Medulla oblongata (tissue), 1 donor: ENCODE results near the gene GPR152.
"Not testable (repeated sequence)": the region's sequence is repeated elsewhere in the genome, so short reads cannot be mapped to it uniquely, and the experiment has no call there.

Source experiments
- DNase-seq: peaks from one replicate; pipeline ENCODE4 v3.0.0-alpha.2; 2015; ENCODE audit errors: extremely low spot score

The GPR152 gene

DNA sequence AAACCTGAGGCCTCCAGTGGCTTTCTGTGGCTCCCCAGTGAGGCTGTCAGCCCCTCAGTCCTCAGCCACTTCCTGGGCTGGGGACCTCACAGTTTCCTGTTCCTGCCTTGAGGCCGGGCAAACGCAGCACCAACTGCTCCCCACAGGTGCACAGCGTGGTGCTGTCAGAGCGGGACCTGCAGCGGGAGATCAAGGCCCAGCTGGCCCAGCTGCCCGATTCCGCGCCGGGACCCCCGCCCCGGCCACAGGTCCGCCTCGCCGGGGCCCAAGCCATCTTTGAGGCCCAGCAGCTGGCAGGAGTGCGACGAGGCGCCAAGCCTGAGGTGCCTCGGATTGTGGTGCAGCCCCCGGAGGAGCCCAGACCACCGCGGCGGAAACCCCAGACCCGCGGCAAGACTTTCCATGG lies 43.3 kb downstream of the GPR152 start:
- DNase-seq = no peak

DNA sequence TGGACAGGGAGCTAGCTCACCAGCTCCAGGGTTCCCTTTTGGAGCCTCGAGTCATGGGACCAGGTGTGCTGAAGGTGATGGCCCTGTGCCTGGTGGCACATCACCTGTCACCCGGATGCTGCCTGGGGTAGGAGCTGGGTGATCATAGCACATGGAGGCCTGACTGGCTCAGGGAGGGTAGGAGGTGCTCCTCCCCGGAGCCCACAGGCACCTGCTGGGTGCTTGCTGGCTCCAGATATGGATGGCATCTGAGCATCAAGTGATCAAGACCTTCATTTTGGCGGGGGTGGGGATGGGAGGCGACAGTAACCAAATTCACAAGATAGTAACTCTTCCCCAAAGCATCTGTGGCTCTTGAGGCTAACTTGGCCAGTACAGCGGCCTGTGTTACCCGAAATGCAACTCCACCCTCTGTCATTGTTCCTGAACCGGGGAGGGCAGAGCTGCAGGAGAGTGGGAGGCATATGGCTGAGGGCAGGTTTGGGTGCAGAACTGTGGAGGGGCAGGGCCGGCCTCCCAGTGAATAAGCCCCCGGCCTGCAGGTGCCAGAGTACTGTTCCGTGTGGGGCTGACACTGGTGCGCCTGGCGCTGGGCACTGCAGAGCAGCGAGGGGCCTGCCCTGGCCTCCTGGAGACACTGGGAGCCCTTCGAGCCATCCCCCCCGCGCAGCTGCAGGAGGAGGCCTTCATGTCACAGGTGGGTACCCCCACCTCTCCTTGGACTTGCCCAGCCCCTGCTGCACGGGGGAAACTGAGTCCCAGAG lies 43.9 kb downstream of the GPR152 start:
- no peak for DNase-seq

DNA sequence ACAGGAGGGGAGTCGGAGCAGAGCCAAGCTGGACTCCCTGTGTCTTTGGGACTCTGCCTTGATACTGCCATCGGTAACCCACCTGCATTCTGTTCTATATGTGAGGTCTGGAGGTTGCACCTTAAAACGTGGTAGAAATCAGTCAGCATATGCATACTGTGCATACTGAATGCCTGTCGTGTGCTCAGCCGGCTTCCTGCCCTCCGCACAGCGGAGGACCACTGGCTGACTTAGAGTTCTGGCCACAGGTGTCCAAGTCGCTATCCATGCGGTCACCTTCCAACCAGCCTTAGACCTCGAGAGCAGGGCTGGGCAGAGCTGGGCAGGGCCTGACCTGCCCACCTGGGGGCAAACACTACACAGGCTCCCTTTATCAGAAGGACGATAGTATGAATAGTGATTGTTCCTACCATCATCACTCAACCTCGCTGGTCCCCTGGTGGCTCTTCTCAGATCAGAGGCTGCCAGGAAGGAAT lies 44.8 kb downstream of the GPR152 start:
- no peak for DNase-seq

DNA sequence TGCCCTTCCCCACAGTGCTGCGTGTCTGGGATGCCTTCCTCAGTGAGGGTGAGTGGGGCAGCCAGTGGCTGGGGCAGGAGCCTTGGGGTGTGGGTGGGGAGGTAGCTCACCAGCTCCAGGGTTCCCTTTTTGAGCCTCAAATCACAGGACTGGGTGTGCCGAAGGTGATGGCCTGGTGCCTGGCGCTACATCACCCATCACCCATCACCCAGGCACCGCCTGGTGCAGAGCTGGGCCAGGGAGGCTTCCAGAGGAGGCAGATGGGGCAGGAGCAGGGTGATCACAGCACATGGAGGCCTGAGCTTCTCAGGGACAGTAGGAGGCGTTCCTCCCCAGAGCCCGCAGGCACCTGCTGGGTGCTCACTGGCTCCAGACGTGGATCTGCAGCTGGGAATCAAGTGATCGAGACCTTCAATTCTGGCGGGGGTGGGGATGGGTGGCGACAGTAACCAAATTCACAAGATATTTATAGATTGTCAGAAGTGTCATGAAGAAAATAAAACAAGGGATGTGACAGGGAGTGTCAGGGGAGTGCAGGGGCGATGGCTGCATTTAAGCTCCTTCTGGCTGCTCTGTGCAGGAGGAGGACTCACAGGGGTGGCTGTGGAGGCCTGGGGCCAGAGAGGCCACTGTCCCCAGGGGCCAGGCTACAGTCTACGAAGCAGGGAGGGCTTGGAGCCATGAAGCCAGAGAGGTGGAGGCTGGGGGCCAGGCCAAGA lies 45.4 kb downstream of the GPR152 start:
- DNase-seq = peak; percentile 71

DNA sequence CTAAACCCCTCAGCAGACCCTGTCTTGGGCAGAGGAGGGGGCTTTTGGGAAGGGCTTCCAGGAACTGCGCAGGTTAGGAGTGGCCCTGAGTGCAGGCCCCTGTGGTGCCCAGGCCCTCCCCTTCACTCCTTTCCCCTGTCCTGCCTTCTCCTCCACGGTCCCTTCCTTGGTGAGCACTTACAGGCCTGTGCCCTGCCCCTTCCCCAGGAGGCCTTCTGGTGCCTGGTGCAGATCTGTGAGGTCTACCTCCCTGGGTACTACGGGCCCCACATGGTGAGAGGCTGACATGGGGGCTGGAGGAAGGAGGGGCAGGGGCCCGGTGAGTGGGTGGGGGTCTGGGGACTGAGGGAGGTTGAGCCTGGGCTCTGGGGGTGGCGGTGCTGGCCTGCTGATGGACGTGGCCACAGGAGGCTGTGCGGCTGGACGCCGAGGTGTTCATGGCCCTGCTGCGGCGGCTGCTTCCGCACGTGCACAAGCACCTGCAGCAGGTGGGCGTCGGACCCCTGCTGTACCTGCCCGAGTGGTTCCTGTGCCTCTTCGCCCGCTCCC lies 46.0 kb downstream of the GPR152 start:
- DNase-seq = no peak

DNA sequence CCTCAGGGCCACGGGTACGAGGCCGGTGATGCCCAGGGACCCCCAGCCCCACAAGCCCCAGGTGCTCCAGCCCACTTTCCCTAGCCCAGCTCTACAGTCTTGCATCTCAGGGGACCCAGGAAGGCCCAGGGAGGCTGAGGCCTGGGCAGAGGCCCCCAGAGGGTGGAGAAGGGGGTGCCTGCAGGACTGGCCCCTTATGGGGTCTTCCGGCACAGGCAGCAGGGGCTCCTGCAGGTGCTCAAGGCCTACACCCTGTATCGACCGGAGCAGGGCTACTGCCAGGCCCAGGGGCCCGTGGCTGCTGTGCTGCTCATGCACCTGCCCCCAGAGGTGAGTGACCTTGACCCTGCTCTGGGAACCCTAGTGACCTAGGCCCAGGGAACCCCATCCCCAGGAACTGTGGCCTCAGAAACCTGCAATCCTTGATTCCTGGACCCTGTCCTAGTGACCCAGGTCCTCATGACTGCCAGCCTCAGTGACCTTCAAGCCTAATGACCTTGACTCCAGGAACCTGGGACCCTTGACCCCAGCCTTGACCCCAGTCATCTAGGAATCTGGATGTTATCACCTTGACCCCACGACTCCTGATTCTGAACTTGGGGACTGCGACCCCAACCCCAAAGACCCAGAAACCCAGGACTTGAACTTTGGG lies 46.7 kb downstream of the GPR152 start:
- no peak for DNase-seq

DNA sequence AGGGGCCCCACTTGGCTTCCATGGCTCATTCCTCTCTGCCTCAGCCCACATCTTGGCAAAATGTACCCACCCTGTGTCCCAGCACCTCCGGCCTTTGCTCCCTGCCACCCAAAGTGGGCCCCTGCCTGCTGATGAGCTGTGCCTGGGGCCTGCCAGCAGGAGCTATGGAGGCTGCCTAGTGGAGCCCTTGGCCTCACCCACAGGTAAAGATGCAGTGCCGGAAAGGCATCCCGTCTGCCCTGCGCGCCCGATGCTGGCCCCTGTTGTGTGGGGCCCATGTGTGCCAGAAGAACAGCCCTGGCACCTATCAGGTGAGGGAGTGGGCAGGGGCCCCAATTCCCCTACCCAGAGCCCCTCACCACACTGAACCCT lies 47.3 kb downstream of the GPR152 start:
- no peak for DNase-seq

DNA sequence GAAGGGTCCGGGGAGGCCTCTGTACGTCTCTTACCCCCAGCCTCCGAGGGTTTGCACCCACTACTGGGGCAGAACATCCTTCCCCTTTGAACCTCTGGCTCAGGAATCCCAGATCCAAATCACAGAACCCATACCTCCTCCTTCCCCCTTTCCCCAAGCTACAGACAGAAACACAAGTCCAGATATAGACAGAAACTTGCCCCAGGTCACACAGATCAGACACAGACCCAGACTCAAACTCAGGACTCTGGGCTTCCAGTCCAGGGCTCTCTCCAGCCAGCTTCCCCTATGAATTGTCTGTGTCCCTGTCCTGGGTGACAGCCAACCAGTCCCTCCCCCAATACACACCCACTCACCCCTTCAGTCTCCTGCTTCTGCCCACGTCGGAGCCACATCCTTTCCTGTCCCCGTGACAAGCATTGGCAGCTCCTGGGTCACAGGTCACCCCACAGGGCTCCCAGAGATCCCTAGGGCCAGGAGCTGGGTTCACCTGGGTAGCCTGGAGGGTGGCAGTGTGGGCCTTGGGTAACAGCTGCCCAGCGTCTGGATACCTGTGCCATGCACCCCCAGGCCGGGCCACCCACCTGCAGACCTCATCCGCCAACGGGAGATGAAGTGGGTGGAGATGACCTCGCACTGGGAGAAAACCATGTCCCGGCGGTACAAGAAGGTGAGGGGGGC lies 47.9 kb downstream of the GPR152 start:
- DNase-seq = no peak

DNA sequence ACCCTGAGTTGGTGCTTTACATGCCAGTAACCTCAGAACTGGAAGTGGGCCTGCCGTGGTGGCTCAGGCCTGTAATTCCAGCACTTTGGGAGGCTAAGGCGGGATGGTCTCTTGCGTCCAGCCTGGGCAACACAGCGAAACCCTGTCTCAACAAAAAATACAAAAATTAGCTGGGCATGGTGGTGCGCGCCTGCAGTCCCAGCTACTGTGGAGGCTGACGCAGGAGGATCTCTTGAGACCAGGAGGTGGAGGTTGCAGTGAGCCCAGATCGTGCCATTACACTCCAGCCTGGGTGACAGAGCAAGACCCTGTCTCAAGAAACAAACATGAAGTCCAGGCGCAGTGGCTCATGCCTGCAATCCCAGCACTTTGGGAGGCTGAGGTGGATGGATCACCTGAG lies 49.4 kb downstream of the GPR152 start:
- DNase-seq = not testable (repeated sequence)

DNA sequence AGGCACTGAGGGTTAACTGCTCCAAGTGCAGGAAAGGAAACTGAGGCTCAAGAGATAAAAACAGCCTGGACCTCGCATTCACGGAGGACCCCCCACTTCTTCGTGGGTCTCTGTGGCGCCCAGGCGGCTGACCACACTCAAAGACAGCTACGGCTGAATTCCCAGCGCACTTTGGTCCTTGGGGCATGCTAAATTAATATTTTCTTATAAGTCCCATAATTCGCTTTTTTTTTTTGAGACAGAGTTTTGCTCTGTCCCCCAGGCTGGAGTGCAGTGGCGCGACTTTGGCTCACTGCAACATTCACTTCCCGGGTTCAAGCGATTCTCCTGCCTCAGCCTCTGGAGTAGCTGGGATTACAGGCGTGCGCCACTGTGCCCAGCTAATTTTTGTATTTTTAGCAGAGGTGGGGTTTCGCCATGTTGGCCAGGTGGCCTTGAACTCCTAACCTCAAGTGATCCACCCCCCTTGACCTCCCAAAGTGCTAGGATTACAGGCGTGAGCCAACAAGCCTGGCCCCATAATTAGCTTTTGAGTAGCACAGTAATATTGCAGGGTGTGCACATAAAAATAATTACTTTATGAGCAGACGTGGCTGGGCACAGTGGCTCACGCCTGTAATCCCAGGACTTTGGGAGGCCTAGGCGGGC lies 50.2 kb downstream of the GPR152 start:
- not testable (repeated sequence) for DNase-seq

DNA sequence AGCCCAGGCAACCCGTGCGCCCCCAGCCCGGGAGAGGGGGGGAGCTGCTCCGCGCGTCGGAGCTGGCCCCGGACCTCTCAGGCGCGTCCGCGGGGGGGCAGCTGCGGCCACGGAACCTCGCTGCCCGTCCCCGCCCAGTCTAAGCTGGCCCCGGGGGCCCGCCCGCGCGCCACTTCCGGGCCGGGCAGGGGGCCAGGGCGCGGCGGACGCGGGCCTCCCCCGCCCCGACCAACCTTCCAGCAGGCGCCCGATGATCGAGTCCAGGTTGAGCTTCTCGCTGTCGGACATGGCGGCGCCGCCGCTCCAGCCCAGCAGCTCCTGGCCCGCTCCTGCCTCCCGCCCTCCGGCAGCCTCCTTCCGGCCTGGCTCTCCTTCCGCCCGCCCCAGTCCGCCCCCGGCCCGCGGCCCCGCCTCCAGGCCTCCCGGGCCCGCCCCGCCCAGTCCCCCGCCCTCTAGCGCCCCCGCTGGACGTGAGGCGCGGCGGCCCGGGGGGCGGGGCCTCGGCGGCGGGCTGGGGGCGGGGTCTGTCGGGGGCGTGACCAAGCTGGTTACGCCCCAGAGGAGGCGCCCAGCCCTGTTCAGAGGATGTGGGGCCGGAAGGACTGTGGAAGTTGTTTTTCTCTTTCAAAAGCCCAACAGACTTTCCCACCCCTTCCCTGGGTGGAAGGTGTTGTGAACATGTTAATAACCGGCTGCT lies 50.9 kb downstream of the GPR152 start, which contains the start of gene PPP1CA:
TSS of gene PPP1CA (minus strand) at position 364 of the 697 bp plus-strand sequence. CDS start at position 288, 76 bp downstream.
- DNase-seq = peak; percentile 92
